GM12874 (cell line): Measurements from ENCODE around the gene TOP1.

Experiments used
- CTCF ChIP-seq: IDR thresholded peaks from 2 replicates; pipeline ENCODE4 v1.5.1; 2011; ENCODE audit warnings: low read depth, mild to moderate bottlenecking, control low read depth, low read length, moderate library complexity; ENCODE audit not compliant: insufficient read depth

TOP1 gene

GRCh38 chr20:41137614-41138474 lies 109.2 kb downstream of the TOP1 start:
- no peak for TF ChIP-seq CTCF

- no peak for TF ChIP-seq CTCF
Observed at GRCh38 chr20:41138475-41139226, 110.0 kb downstream of the TOP1 start.

GRCh38 chr20:41139227-41140093 lies 110.8 kb downstream of the TOP1 start:
- no peak for TF ChIP-seq CTCF

- no peak for TF ChIP-seq CTCF
Observed at GRCh38 chr20:41140226-41141133, 111.9 kb downstream of the TOP1 start.

- TF ChIP-seq CTCF: no peak
Observed at GRCh38 chr20:41141153-41141815, 112.7 kb downstream of the TOP1 start.

GRCh38 chr20:41142245-41142644 lies 113.6 kb downstream of the TOP1 start:
- no peak for TF ChIP-seq CTCF
